Islet of Langerhans (tissue), 1 donor: Measurements from ENCODE around the gene DICER1.

Experiments used
- FAIRE-seq: peaks from one replicate; lab custom pipeline; 2011; peaks lifted over from hg19 to GRCh38; lab: Jason Lieb, UNC

The DICER1 gene

DNA sequence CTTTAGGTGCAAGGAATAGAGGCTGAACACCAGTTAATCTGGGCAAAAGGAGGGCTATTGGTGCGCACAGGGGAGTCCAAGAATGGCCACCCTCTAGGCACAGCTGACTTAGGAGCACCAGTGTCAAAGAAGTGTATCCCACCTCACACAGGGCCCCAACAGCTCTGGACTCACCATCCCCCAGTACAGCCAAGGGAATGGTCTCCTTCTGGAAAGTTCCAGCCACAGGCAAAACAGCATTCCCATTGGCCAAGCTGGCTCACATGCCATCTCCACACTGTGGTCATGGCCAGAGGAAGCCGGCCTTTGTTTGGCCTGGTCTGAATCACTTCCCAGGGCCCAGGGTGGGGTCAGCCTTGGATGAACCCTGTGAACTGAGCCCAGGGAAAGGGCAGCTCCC lies 120.1 kb downstream of the DICER1 start:
- no peak for FAIRE-seq
